GM21786 (cell line): ENCODE data around the gene PFDN1.

Experiments
- ATAC-seq: cut with Tn5 transposase; IDR thresholded peaks from one replicate; pipeline ENCODE4 v1.9.1; 2021; ENCODE audit not compliant: unreplicated experiment

The PFDN1 gene

DNA sequence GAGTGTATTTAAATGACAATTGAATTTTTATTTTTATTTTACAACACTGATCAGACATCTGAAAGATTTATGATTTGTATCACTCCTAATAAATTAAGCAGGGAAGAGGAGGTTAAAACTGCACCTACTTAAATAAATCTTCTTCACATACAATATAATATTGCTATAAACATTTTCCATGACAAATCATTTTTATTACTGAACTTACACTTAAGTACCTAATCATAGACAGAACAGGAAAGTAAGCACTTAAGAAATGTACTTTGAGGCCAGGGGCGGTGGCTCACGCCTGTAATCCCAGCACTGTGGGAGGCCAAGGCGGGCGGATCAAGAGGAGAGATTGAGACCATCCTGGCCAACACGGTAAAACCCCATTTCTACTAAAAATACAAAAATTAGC is 3.8 kb downstream of the PFDN1 start:
- ATAC-seq, result no peak

GRCh38 chr5:140298183-140298601 is 4.7 kb downstream of the PFDN1 start:
- ATAC-seq, result no peak

GRCh38 chr5:140297283-140297682 is 5.6 kb downstream of the PFDN1 start:
- ATAC-seq, result no peak

DNA sequence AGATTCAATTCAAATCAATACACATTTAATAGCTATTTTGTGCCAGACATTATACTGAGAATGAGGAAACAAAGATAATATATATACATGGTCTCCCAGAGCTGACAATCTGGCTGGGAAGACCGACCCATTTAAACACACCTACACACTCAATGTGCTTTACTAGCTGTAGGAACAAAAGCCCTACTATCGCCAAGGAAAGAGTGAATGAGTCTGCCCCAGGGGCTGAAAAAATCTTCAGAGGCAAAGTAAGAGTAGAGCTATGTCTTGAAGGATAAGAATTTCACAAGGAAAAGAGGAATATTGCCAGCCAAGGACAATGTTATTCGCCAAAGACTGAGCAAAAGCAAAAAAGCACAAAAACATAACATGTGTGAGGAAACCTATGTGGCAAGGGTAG is 6.6 kb downstream of the PFDN1 start:
- ATAC-seq, result no peak

DNA sequence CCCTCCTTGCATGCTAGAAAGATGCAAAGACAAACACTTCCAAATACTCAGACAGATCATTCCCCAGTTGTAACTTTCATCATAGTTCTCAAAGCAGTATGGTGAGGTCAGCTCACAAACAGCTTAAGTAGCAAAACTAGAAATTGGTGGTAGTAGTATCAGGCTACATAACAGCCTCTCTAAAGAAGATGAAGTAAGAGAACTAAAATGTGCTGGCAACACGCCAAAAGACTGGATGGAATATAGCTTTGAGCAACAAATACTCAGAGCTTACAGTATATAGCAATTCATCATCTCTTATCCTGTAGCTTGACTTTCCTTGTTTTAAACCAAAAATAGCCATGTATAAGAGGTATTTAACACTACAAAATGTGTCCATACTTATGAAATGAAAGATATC is 7.5 kb downstream of the PFDN1 start:
- no peak for ATAC-seq

GRCh38 chr5:140294753-140295152 is 8.1 kb downstream of the PFDN1 start:
- ATAC-seq, result no peak

DNA sequence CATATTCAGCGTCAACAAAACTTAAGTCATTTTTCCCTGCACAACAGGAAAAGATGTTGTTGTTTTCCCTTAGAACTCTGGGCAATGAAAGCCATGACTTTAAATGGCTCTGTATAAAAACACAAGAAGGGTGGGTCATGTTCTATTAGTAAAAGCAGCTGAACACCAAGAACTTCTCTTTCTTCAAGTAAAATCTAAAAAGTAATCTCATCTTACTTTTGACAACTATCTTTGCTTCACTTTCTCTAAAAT is 9.1 kb downstream of the PFDN1 start:
- ATAC-seq, result no peak

GRCh38 chr5:140293091-140293848 is 9.6 kb downstream of the PFDN1 start:
- no peak for ATAC-seq

DNA sequence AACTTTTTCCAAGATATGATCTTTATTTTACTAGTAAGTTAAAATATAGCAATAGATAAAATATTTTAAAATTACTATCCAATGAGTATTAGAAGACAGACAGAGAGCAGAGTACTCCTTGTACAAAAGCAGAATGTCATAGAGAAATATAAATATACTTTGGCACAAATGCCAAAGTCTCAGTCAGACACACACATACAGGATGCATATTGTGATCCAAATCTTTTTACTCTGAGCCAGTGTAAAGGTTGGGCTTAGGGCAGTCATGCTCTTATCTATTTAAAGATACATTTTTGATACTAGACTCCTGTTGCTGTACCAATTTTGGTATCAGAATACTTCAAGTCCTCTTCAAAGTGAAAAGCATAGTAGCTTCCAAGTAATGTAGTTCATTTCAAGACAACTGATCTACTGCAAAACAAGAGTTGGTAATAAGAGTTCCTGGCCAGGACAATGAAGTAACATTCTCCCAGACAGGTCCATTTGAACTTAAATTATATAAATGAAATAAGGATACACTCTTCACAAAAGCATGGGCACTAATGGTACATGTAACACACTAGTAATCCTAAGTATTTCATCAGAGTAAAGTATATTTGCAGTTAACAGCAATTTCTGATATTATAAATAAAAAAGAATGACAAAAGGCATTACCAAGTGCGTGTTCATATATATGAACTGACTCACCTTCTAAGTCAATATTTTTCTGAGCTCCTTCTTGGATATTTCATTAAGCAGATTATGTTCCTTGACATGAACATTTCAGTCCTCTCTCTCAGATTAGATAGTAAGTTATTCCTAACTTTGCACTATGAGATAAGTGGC is 10.5 kb downstream of the PFDN1 start:
- ATAC-seq, result no peak

DNA sequence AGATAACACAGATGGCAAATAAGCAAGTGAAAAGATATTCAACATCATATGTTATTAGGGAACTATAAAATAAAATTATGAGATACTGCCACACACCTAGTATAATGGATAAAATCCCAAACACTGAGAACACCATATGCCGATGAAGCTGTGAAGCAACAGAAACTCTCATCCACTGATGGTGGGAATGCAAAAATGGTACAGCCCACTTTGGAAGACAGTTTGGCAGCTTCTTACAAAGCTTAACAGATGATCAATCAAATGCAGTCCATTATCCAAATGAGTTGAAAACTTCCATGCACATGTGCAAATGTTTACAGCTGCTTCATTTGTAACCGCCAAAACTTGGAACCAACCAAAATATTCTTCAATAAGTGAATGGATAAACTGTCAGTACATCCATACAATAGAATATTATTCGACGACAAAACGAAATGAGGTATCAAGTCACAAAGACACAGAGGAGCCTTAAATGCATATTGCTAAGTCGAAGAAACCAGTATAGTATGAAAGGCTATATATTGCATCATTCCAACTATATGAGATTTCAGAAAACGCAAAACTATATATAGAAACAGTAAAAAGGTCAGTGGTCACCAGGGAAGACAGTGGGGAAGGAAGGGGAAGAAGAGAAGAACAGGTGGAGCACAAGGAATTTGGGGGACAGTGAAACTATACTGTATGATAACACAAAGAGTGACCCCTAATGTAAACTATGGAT is 14.9 kb downstream of the PFDN1 start:
- no peak for ATAC-seq

- no peak for ATAC-seq
These were observed 16.5 kb downstream of the PFDN1 start for GRCh38 chr5:140286424-140286823.

- ATAC-seq, result no peak
These were observed 18.9 kb downstream of the PFDN1 start for GRCh38 chr5:140284013-140284412.

- ATAC-seq, result no peak
These were observed 20.6 kb downstream of the PFDN1 start for GRCh38 chr5:140282266-140282665.

GRCh38 chr5:140275837-140276236 is 27.1 kb downstream of the PFDN1 start:
- no peak for ATAC-seq

DNA sequence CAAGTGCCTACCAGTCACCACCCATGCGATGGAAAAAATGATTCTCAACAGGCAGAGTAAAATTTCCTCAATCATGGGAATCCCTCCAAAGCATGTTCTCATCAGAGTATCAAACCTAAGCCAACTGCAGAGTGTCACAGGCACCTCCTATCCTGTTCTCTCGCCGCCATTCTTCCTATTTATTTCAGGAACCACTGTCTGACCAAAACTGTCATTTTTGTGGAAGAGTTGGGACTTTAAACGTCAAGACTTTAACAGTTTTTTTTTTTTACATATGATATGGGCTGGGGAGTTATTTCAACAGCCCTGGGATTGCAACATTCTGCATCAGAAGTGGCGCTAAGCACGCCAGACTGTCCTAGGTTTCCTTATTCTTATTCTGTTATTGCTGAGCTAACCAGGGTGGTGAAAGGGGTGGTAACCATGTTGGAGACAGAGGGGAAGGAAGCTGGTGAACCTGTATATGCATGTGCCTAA is 29.5 kb downstream of the PFDN1 start:
- ATAC-seq, result no peak

DNA sequence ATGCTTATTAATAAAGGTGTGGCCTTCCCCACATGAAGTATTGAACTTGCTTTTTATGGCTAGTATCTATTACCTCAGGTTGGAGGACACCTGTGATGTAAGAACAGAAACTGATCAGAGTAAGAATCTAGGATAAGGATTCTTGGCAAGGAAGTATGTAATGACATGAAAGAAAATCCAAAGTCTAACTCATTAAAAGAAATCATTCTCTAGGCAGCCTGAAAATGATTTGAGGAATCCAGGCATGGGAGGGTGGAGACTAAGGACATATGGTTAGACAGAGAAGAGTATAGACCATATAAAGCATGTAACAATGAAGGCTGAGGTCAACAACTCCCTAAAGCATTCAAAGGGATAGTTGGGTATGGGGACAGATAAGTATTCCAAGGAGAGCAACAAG is 32.9 kb downstream of the PFDN1 start:
- no peak for ATAC-seq

DNA sequence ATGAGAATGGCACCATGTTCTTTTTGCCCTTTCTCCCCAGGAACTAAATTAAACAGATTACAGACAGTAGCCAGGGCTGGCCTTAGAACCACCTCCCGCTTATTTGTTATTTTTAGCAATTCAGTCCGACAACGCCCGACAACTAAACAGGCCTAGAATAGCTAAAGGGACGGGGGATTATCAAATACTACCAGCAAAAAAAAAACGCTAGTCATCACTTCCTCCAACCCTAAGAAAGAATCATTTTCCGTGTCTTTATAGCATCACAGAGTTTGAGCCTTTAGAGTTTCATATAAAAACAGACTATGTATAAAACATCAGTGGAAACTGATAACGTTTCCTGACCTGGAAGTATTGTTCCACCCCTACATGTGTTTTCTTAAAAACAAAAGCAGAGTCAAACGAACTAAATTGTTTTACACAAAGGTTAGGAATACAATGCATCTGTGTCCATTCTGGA is 35.3 kb downstream of the PFDN1 start:
- no peak for ATAC-seq

DNA sequence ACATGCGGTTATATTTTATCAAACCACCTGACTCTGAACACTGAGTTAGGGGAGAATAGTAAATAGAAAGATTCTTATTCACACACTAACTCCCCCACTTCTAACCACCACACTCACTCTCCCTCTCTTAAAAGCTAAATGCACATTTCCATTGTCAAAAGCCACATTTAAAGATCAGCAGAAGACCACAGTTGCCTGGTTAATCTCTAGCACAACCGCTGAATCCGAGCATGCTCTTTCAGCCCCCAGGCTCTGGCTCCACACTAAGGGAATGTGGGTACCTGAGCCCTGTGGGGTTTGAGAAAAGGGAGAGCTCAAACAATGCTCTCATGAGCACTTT is 35.7 kb downstream of the PFDN1 start:
- no peak for ATAC-seq

DNA sequence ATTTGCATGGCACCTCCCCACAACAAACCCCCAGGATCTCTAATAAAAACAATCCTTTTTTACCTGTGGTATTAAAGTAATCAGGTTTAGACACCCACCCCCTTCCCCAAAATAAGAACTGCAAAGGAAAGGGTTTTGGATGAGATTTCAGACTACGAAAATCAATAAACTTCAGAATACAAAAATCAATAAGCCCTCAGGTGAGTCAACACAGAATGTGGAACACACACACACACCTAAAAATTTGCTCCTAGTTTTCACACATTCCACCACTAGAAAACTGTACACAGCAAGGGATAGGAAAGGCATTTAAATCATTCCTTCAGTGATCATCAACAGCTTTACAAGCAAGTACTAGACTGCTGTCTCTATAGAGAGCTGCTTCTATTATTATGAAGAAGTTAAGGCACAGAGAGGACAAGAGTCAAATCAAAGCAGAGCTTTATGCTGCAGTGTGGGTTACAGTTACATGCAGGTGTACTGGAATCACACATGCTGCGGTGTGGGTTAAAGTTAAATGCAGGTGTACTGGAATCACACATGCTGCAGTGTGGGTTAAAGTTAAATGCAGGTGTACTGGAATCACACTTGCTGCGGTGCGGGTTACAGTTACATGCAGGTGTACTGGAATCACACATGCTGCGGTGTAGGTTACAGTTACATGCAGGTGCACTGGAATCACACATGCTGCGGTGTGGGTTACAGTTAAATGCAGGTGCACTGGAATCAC is 36.3 kb downstream of the PFDN1 start:
- ATAC-seq, result no peak

- ATAC-seq, result no peak
These were observed 37.1 kb downstream of the PFDN1 start for GRCh38 chr5:140265845-140266244.

DNA sequence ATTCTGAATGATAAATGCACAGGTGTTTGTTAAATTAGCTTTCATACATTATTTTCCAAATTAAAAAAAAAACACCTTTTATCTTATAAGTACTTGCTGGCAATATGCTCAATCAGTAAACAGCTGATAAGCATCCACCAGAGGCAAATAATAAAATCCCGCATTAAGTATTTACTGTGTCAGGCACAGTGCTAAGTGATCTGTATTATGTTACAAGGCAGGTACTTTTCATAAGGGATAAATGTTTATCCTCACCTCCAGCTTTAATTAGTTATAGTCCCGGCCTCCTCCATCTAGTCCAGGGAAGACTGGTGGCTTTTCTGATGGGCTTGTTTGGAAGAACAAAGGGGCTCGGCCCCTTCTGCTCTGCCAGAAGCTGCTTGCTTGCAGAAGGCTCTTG is 40.1 kb downstream of the PFDN1 start:
- no peak for ATAC-seq
